ENCODE data around the gene APOBEC3G. TPM values are rescaled to one million over a fixed set of nuclear protein-coding genes. Genes with fewer than 3 reads are reported as not detected.
A peak's percentile ranks its signal among the peaks of the same experiment; 100 is the strongest.

The APOBEC3G gene
- total and polyA plus RNA-seq, 9 donors = 13.2 to 36.5 (median 24.7) TPM

DNA sequence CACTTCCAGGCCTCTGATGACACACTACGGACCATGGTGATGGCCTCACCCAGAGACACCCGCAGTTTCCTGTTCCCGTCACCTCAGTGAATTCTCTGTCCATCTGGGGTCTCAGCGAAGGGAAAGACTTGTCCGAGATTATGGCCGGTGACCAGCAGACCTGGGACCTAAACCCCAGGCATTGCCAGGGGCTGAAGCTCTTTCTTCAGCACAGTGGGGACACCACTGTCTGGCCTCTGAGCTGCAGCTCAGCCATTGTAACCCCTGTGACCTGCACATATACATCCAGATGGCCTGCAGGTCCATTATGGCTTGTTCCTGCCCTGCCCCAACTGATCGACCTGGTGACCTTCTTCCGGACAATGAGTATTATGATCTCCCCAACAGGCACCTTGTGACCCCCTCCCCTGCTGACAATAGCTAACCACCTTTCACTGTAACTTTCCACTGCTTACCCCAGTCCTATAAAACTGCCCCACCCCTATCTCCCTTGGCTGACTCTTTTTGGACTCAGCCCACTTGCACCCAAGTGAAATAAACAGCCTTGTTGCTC, 53.2 kb downstream of the APOBEC3G start:
- no peak overlapping the region for H3K4me3 ChIP-seq
- WGBS, 3 donors = 91 to 94% (median 94%) methylated on average over 8 of the region's 8 CpGs
- DNase-seq = no peak
- H3K4me1 ChIP-seq (ENCODE audit: insufficient read depth) = peaks cover 4% of the 10 kb centered on the region
- H3K27ac ChIP-seq = no peak overlapping the region
- H3K27me3 ChIP-seq = no peaks in the 10 kb centered on the region
- TF ChIP-seq EP300 (IDR thresholded peaks at IDR 0.05) = no peak
- no peak for TF ChIP-seq POLR2A (IDR thresholded peaks at IDR 0.05)
- TF ChIP-seq, protein P1, sequence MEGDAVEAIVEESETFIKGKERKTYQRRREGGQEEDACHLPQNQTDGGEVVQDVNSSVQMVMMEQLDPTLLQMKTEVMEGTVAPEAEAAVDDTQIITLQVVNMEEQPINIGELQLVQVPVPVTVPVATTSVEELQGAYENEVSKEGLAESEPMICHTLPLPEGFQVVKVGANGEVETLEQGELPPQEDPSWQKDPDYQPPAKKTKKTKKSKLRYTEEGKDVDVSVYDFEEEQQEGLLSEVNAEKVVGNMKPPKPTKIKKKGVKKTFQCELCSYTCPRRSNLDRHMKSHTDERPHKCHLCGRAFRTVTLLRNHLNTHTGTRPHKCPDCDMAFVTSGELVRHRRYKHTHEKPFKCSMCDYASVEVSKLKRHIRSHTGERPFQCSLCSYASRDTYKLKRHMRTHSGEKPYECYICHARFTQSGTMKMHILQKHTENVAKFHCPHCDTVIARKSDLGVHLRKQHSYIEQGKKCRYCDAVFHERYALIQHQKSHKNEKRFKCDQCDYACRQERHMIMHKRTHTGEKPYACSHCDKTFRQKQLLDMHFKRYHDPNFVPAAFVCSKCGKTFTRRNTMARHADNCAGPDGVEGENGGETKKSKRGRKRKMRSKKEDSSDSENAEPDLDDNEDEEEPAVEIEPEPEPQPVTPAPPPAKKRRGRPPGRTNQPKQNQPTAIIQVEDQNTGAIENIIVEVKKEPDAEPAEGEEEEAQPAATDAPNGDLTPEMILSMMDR (IDR thresholded peaks at IDR 0.05) = no peak
- intact Hi-C loops (cut with DNase I) = loop anchor here in 1 of 4 donors (10.0 kb wide), 1 partner anchor 115 kb away; the partner anchor contains the start of gene APOBEC3C
- H3K9me3 ChIP-seq = no peaks in the 10 kb centered on the region
- H3K36me3 ChIP-seq = no peaks in the 10 kb centered on the region

DNA sequence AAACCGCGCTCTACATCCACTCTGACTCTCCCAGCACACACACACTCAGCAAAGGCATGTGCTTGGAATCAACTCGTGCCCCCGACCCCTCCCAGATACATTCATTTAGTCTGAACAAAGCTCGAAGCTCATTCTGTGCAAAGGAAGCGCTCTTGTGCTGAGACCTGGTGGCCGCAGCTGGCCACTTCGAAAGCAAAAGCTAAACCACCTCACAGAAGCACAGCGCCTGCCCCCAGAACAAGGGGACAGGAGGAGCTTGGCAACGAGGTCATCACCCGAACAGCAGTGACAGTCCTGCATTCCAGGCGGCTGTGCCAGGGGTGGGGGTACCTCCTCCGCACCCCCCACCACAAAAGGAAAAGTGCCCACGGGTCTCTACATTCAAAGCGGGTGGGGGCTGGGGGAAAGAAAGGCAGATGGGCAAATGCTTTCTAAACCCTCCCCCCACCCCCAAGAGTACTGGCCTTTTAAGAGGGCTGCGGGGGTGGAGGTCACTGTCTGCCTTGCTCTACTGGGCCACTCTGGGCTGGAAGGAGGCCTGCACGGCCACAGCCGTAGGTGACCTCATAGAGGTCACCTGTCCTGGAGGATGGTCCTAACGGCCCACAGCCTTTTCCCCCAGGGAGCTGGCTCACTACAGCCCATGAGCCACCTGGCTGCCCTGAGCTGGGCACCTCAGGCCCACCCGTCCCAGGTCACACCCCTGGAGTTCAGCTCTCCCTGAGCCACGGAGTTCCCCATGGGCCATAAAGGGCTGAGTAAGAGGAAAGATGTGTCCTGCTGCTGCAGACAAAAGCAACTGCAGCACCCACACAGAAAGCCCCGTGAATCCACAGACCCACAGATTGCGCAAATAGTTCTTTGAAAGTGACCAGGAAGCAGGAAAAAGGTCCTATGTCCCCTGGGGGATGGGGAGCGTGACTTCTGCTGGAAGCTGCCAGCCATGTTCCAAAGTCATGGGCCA, 54.1 kb downstream of the APOBEC3G start:
- H3K9me3 ChIP-seq = no peaks in the 10 kb centered on the region
- H3K27me3 ChIP-seq = no peaks in the 10 kb centered on the region
- H3K27ac ChIP-seq = peak overlapping the region in 1 of 2 donors; percentile 37
- intact Hi-C loops (cut with DNase I) = loop anchor here in 1 of 4 donors (10.0 kb wide), 1 partner anchor 116 kb away; the partner anchor contains the start of gene APOBEC3C
- TF ChIP-seq EP300 (IDR thresholded peaks at IDR 0.05) = no peak
- no peak for TF ChIP-seq POLR2A (IDR thresholded peaks at IDR 0.05)
- TF ChIP-seq, protein P1 (IDR thresholded peaks at IDR 0.05) = no peak
- no peaks in the 10 kb centered on the region for H3K36me3 ChIP-seq
- WGBS, 3 donors = 35 to 51% (median 43%) methylated on average over 20 to 24 of the region's 24 CpGs
- H3K4me1 ChIP-seq (ENCODE audit: insufficient read depth) = peaks cover 6% of the 10 kb centered on the region
- H3K4me3 ChIP-seq = no peak overlapping the region
- DNase-seq = peak in 1 of 5 donors; percentile 29

- no peak for TF ChIP-seq EP300 (IDR thresholded peaks at IDR 0.05)
- TF ChIP-seq, protein P1 (IDR thresholded peaks at IDR 0.05) = no peak
- no peak for TF ChIP-seq POLR2A (IDR thresholded peaks at IDR 0.05)
- no peak for DNase-seq
- Histone ChIP-seq H3K4me1 (ENCODE audit: insufficient read depth) (peaks cover 7% of the 10 kb centered on the region), H3K9me3 (no peaks in the 10 kb centered on the region), H3K27me3 (no peaks in the 10 kb centered on the region), H3K27ac (no peak overlapping the region), H3K4me3 (no peak overlapping the region), H3K36me3 (no peaks in the 10 kb centered on the region)
- intact Hi-C loops (cut with DNase I) = loop anchor here in 1 of 4 donors (10.0 kb wide), 1 partner anchor 117 kb away; the partner anchor contains the start of gene APOBEC3C
- 80 to 91% (median 85%) methylated on average over 6 of the region's 6 CpGs for WGBS, 3 donors
Measured at GRCh38 chr22:39132281-39132680, 55.2 kb downstream of the APOBEC3G start.

DNA sequence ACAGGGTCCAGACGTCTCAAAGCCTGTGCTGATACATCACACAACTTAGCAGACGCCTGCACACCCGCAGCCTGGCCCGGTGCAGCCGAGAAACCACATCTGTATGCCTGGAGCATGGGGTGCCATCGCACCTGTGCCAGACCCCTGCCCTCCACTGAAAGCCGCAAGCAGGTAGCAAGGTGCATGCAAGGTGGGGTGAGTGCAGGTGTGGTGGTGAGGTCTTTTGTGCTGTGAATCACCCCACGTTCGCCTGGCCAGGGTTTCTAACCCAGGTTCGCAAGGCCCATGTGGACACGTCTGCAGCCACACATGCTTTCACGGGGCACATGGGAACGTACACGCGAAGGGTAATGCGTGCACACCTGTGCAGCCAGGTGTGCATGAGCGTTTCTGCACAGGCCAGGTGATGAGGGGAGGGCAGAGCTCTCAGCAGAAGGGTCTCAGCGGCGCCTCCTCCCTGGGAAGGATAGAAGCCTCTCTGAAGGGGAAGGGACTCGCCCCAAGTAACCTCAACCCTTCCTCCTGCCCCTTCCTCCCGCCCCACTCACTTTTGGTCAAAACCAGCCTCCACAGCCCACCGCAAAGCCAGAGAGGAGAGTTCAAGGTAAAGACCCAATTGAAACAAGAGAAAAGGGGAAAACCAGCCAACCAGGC, 55.9 kb downstream of the APOBEC3G start:
- Histone ChIP-seq H3K4me1 (ENCODE audit: insufficient read depth) (peaks cover 7% of the 10 kb centered on the region), H3K4me3 (no peak overlapping the region), H3K9me3 (no peaks in the 10 kb centered on the region), H3K27ac (no peak overlapping the region), H3K36me3 (no peaks in the 10 kb centered on the region), H3K27me3 (no peaks in the 10 kb centered on the region)
- TF ChIP-seq, protein P1 (IDR thresholded peaks at IDR 0.05) = no peak
- TF ChIP-seq POLR2A (IDR thresholded peaks at IDR 0.05) (no peak), EP300 (IDR thresholded peaks at IDR 0.05) (no peak)
- intact Hi-C loops (cut with DNase I) = loop anchor here in 1 of 4 donors (10.0 kb wide), 1 partner anchor 118 kb away; the partner anchor contains the start of gene APOBEC3C
- 92 to 94% (median 92%) methylated on average over 22 of the region's 22 CpGs for WGBS, 3 donors
- DNase-seq = no peak

All from ovary (tissue), 9 donors.